ENCODE data around the gene LOXHD1.

The LOXHD1 gene

DNA sequence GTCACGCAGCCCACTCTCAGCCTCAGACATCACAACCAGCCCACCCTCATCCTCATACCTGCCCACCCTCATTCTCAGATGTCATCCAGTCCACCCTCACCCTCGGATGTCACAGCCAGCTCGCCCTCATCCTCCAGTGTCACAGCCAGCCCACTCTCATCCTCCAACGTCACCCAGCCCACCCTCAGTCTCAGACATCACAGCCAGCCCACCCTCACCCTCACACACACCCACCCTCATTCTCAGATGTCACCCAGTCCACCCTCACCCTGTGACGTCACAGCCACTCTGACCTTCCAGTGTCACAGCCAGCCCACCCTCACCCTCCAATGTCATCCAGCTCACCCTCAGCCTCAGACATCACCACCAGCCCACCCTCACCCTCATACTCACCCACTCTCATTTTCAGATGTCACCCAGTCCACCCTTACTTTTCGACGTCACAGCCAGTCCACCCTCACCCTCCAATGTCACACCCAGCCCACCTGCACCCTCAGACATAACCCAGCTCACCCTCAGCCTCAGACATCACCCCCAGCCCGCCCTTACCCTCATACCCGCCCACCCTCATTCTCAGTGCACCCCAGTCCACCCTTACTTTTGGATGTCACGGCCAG lies 100.3 kb downstream of the LOXHD1 start:
- H3K9me3 ChIP-seq (ENCODE audit: control insufficient read depth, low read length): no peaks in the 10 kb centered on the region
- no peak overlapping the region for H3K4me3 ChIP-seq (ENCODE audit: insufficient read depth, low read depth, low read length, poor library complexity, severe bottlenecking)
- DNase-seq: no peak
- no peaks in the 10 kb centered on the region for H3K27me3 ChIP-seq (replicated peaks; ENCODE audit: control insufficient read depth, insufficient read depth, low read length, poor library complexity, severe bottlenecking)
- H3K27ac ChIP-seq (ENCODE audit: insufficient read depth, low read length, poor library complexity, severe bottlenecking): no peak overlapping the region
- H3K4me1 ChIP-seq (ENCODE audit: control insufficient read depth, insufficient read depth, low read length, poor library complexity, severe bottlenecking): no peaks in the 10 kb centered on the region
- no peaks in the 10 kb centered on the region for H3K36me3 ChIP-seq (ENCODE audit: control insufficient read depth, insufficient read depth, low read length)

GRCh38 chr18:46555724-46556123 lies 101.3 kb downstream of the LOXHD1 start:
- Histone ChIP-seq H3K36me3 (ENCODE audit: control insufficient read depth, insufficient read depth, low read length) (no peaks in the 10 kb centered on the region), H3K27me3 (replicated peaks; ENCODE audit: control insufficient read depth, insufficient read depth, low read length, poor library complexity, severe bottlenecking) (no peaks in the 10 kb centered on the region), H3K9me3 (ENCODE audit: control insufficient read depth, low read length) (no peaks in the 10 kb centered on the region), H3K4me3 (ENCODE audit: insufficient read depth, low read depth, low read length, poor library complexity, severe bottlenecking) (no peak overlapping the region), H3K27ac (ENCODE audit: insufficient read depth, low read length, poor library complexity, severe bottlenecking) (no peak overlapping the region), H3K4me1 (ENCODE audit: control insufficient read depth, insufficient read depth, low read length, poor library complexity, severe bottlenecking) (no peaks in the 10 kb centered on the region)
- no peak for DNase-seq

DNA sequence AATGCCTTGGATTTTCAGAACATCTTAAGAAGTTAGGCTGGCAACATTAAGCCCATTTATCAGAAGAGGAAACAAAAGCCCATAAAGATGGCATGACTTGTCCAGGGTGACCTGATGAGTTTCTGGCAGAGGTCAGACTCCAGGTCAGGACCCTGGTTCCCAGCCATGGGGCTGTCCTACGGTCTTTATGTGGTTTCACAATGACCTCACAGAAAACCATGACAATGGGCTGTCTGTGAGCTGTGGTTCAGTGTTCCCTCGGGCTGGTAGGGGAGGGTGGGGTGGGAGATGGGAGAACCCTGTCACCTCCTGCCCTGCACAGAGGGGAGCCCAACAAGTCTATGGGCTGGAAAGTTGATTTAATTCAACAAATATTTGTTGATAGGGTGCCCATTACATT lies 101.8 kb downstream of the LOXHD1 start:
- no peak for DNase-seq
- H3K4me1 ChIP-seq (ENCODE audit: control insufficient read depth, insufficient read depth, low read length, poor library complexity, severe bottlenecking): no peaks in the 10 kb centered on the region
- H3K27me3 ChIP-seq (replicated peaks; ENCODE audit: control insufficient read depth, insufficient read depth, low read length, poor library complexity, severe bottlenecking): no peaks in the 10 kb centered on the region
- no peak overlapping the region for H3K4me3 ChIP-seq (ENCODE audit: insufficient read depth, low read depth, low read length, poor library complexity, severe bottlenecking)
- H3K9me3 ChIP-seq (ENCODE audit: control insufficient read depth, low read length): no peaks in the 10 kb centered on the region
- no peaks in the 10 kb centered on the region for H3K36me3 ChIP-seq (ENCODE audit: control insufficient read depth, insufficient read depth, low read length)
- H3K27ac ChIP-seq (ENCODE audit: insufficient read depth, low read length, poor library complexity, severe bottlenecking): no peak overlapping the region

DNA sequence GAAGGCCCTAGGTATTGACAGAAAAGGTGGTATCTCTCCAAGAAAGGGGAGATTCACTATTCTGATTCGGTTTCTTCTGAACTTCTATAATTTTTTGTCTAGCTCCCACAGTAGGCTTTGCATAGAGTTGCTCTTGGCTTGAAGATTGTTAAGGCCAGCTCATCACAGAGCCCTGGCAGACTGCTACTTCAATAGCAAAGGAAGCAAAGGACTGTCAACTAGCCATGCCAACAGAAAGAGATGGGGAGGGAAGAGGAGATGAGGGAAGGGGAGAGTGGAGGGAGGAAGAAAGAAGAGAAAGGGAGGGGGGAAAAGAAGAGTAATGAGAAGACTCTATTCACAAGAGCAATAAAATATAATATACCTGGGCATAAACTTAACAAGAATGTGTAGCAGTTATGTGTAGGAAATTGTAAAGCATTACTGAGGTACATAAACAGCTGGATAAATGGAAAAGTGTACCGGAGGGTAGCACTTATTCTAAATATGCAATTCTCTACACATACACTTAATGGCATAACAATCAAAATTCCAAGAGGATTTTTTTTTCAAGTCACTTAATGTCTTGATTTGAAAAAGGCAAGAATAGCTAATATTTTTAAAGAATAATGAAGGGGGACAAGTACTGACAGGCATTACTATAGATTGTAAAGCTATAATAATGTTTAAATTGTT lies 102.5 kb downstream of the LOXHD1 start:
- no peak overlapping the region for H3K4me3 ChIP-seq (ENCODE audit: insufficient read depth, low read depth, low read length, poor library complexity, severe bottlenecking)

DNA sequence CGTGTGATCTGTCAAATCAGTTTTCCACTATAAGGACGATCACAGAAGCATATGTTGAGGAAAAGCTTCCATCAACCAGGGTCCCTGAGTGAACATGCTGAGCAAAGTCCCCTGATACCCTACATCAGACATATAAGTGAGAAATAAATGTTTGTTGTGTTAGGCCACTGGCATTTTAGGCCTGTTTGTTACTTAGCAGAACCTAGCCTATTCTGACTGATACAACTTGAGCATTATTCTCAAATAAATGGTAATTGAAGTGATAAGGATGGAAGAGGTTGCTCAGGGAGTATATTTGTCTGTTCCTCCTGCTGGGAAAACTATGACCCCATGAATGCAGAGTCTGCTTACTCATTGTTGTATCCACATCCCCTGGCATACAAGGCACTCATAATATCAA lies 106.4 kb downstream of the LOXHD1 start:
- no peaks in the 10 kb centered on the region for H3K27me3 ChIP-seq (replicated peaks; ENCODE audit: control insufficient read depth, insufficient read depth, low read length, poor library complexity, severe bottlenecking)
- no peaks in the 10 kb centered on the region for H3K9me3 ChIP-seq (ENCODE audit: control insufficient read depth, low read length)
- no peaks in the 10 kb centered on the region for H3K36me3 ChIP-seq (ENCODE audit: control insufficient read depth, insufficient read depth, low read length)
- H3K4me3 ChIP-seq (ENCODE audit: insufficient read depth, low read depth, low read length, poor library complexity, severe bottlenecking): no peak overlapping the region
- H3K27ac ChIP-seq (ENCODE audit: insufficient read depth, low read length, poor library complexity, severe bottlenecking): no peak overlapping the region
- no peaks in the 10 kb centered on the region for H3K4me1 ChIP-seq (ENCODE audit: control insufficient read depth, insufficient read depth, low read length, poor library complexity, severe bottlenecking)
- no peak for DNase-seq

More for the DNA sequence above, 102.5 kb downstream of the LOXHD1 start:
- no peak for DNase-seq
- H3K36me3 ChIP-seq (ENCODE audit: control insufficient read depth, insufficient read depth, low read length): no peaks in the 10 kb centered on the region
- H3K27me3 ChIP-seq (replicated peaks; ENCODE audit: control insufficient read depth, insufficient read depth, low read length, poor library complexity, severe bottlenecking): no peaks in the 10 kb centered on the region
- no peak overlapping the region for H3K27ac ChIP-seq (ENCODE audit: insufficient read depth, low read length, poor library complexity, severe bottlenecking)
- no peaks in the 10 kb centered on the region for H3K4me1 ChIP-seq (ENCODE audit: control insufficient read depth, insufficient read depth, low read length, poor library complexity, severe bottlenecking)
- H3K9me3 ChIP-seq (ENCODE audit: control insufficient read depth, low read length): no peaks in the 10 kb centered on the region

- no peak for DNase-seq
- H3K4me1 ChIP-seq (ENCODE audit: control insufficient read depth, insufficient read depth, low read length, poor library complexity, severe bottlenecking): no peaks in the 10 kb centered on the region
- no peak overlapping the region for H3K4me3 ChIP-seq (ENCODE audit: insufficient read depth, low read depth, low read length, poor library complexity, severe bottlenecking)
- no peak overlapping the region for H3K27ac ChIP-seq (ENCODE audit: insufficient read depth, low read length, poor library complexity, severe bottlenecking)
- no peaks in the 10 kb centered on the region for H3K9me3 ChIP-seq (ENCODE audit: control insufficient read depth, low read length)
- no peaks in the 10 kb centered on the region for H3K36me3 ChIP-seq (ENCODE audit: control insufficient read depth, insufficient read depth, low read length)
- H3K27me3 ChIP-seq (replicated peaks; ENCODE audit: control insufficient read depth, insufficient read depth, low read length, poor library complexity, severe bottlenecking): no peaks in the 10 kb centered on the region
Observed at GRCh38 chr18:46547520-46547919, 109.5 kb downstream of the LOXHD1 start.

GRCh38 chr18:46546111-46546640 lies 110.8 kb downstream of the LOXHD1 start:
- no peak for DNase-seq
- Histone ChIP-seq H3K27me3 (replicated peaks; ENCODE audit: control insufficient read depth, insufficient read depth, low read length, poor library complexity, severe bottlenecking) (no peaks in the 10 kb centered on the region), H3K4me1 (ENCODE audit: control insufficient read depth, insufficient read depth, low read length, poor library complexity, severe bottlenecking) (no peaks in the 10 kb centered on the region), H3K4me3 (ENCODE audit: insufficient read depth, low read depth, low read length, poor library complexity, severe bottlenecking) (no peak overlapping the region), H3K9me3 (ENCODE audit: control insufficient read depth, low read length) (no peaks in the 10 kb centered on the region), H3K27ac (ENCODE audit: insufficient read depth, low read length, poor library complexity, severe bottlenecking) (no peak overlapping the region), H3K36me3 (ENCODE audit: control insufficient read depth, insufficient read depth, low read length) (no peaks in the 10 kb centered on the region)

DNA sequence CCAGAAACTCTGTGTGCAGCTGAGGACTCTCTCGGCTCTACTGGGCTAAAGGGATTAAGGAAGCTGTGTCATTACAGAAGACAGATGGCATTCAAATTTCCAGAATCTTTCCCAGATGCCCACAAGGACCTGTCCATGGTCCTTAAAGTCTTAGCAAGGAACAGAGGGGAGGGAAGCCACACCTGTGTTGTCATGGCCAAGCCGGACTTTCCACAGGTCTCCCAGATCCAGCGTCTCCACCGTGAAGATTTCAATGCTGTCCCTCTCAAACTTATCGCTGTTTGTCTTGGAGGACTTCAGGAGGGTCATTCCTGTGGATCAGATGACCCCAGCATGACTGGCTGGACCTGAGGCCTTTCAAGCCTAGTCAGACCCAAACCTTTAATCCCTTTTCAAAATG lies 114.5 kb downstream of the LOXHD1 start:
- no peak overlapping the region for H3K27ac ChIP-seq (ENCODE audit: insufficient read depth, low read length, poor library complexity, severe bottlenecking)
- no peaks in the 10 kb centered on the region for H3K4me1 ChIP-seq (ENCODE audit: control insufficient read depth, insufficient read depth, low read length, poor library complexity, severe bottlenecking)
- no peaks in the 10 kb centered on the region for H3K36me3 ChIP-seq (ENCODE audit: control insufficient read depth, insufficient read depth, low read length)
- no peak overlapping the region for H3K4me3 ChIP-seq (ENCODE audit: insufficient read depth, low read depth, low read length, poor library complexity, severe bottlenecking)
- no peaks in the 10 kb centered on the region for H3K9me3 ChIP-seq (ENCODE audit: control insufficient read depth, low read length)
- DNase-seq: no peak
- no peaks in the 10 kb centered on the region for H3K27me3 ChIP-seq (replicated peaks; ENCODE audit: control insufficient read depth, insufficient read depth, low read length, poor library complexity, severe bottlenecking)

GRCh38 chr18:46541626-46542189 lies 115.3 kb downstream of the LOXHD1 start:
- no peak overlapping the region for H3K4me3 ChIP-seq (ENCODE audit: insufficient read depth, low read depth, low read length, poor library complexity, severe bottlenecking)
- no peaks in the 10 kb centered on the region for H3K9me3 ChIP-seq (ENCODE audit: control insufficient read depth, low read length)
- H3K36me3 ChIP-seq (ENCODE audit: control insufficient read depth, insufficient read depth, low read length): no peaks in the 10 kb centered on the region
- H3K4me1 ChIP-seq (ENCODE audit: control insufficient read depth, insufficient read depth, low read length, poor library complexity, severe bottlenecking): no peaks in the 10 kb centered on the region
- no peak overlapping the region for H3K27ac ChIP-seq (ENCODE audit: insufficient read depth, low read length, poor library complexity, severe bottlenecking)
- no peak for DNase-seq
- no peaks in the 10 kb centered on the region for H3K27me3 ChIP-seq (replicated peaks; ENCODE audit: control insufficient read depth, insufficient read depth, low read length, poor library complexity, severe bottlenecking)

DNA sequence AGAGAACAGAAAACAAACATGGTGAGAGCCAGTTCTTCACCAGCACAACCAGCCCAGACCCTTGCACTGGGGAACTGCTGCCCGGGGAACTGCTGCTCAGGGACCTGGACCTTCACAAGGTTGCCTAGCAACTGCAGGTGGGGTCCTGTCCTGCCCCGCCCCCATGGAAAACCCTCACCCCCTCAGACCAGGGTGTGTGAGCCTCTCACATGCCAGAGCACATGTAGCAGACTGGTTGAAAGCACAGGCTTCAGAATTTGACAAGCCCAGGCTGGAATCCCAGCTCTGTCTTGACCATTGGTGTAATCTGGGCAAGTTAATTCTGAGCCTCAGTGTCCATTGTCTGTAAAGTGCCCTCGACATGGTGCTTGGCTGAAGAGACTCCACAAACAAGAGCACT lies 118.6 kb downstream of the LOXHD1 start:
- Histone ChIP-seq H3K36me3 (ENCODE audit: control insufficient read depth, insufficient read depth, low read length) (no peaks in the 10 kb centered on the region), H3K27me3 (replicated peaks; ENCODE audit: control insufficient read depth, insufficient read depth, low read length, poor library complexity, severe bottlenecking) (no peaks in the 10 kb centered on the region), H3K27ac (ENCODE audit: insufficient read depth, low read length, poor library complexity, severe bottlenecking) (no peak overlapping the region), H3K4me3 (ENCODE audit: insufficient read depth, low read depth, low read length, poor library complexity, severe bottlenecking) (no peak overlapping the region), H3K9me3 (ENCODE audit: control insufficient read depth, low read length) (no peaks in the 10 kb centered on the region), H3K4me1 (ENCODE audit: control insufficient read depth, insufficient read depth, low read length, poor library complexity, severe bottlenecking) (no peaks in the 10 kb centered on the region)
- DNase-seq: no peak

Data from effector memory CD4-positive, alpha-beta T cell (primary cell).